Transverse colon (tissue), 4 donors: ENCODE data around the gene SAMM50. TPM values are rescaled to one million over a fixed set of nuclear protein-coding genes. Genes with fewer than 3 reads are reported as not detected.

Experiments
- DNase-seq: peaks from one replicate; pipeline ENCODE4 v3.0.0-alpha.2; 2019
- H3K27ac ChIP-seq, 4 donors: fragments of 200-600 bp; sonication (generic); 2 replicates each; pipeline ENCODE4 v1.5.1; 2016 to 2018; ENCODE audit warnings: inconsistent platforms in 4 of 4
- H3K27me3 ChIP-seq: fragments of 200-600 bp; sonication (generic); 2 replicates; pipeline ENCODE4 v1.5.1; 2017; ENCODE audit warnings: inconsistent platforms
- H3K36me3 ChIP-seq, 4 donors: fragments of 200-600 bp; sonication (generic); 2 replicates each; pipeline ENCODE4 v1.5.1; 2017 to 2019; ENCODE audit warnings: inconsistent platforms in 4 of 4
- H3K4me1 ChIP-seq, 4 donors: fragments of 200-600 bp; sonication (generic); 2 replicates each; pipeline ENCODE4 v1.5.1; 2017 to 2020; ENCODE audit warnings: inconsistent platforms in 4 of 4
- H3K4me3 ChIP-seq, 4 donors: fragments of 200-600 bp; sonication (generic); 1 replicate in 1 of 4; 2 replicates in 3 of 4; pipeline versions ENCODE4 v1.5.1 to v1.6.1; 2017 to 2019; ENCODE audit warnings: inconsistent platforms in 4 of 4
- H3K9me3 ChIP-seq, 2 donors: fragments of 200-600 bp; sonication (generic); 2 replicates each; pipeline ENCODE4 v1.5.1; 2017 to 2019; ENCODE audit warnings: inconsistent platforms in 2 of 2
- CTCF ChIP-seq, 5 experiments: fragments of 200-600 bp in 3 of 5; fragments of 450-650 bp in 2 of 5; sonication (generic) in 3 of 5; IDR thresholded peaks; 1 replicate in 2 of 5; 2 replicates in 3 of 5; pipeline ENCODE4 v1.5.1; 2016 to 2017; ENCODE audit warnings: antibody characterized with exemption in 5 of 5, inconsistent platforms in 3 of 5, mild to moderate bottlenecking in 2 of 5, moderate library complexity in 1 of 5
- EP300 ChIP-seq: sonication (generic); formaldehyde crosslinking; IDR thresholded peaks from one replicate; pipeline ENCODE4 v1.6.1; 2017; ENCODE audit warnings: antibody characterized with exemption, low read depth
- POLR2A ChIP-seq: fragments of 450-650 bp; IDR thresholded peaks from one replicate; pipeline ENCODE4 v1.6.1; 2016; ENCODE audit warnings: antibody characterized with exemption, mild to moderate bottlenecking, moderate library complexity
- POLR2AphosphoS5 ChIP-seq, 3 donors: sonication (generic); formaldehyde crosslinking; IDR thresholded peaks; one replicate each; pipeline ENCODE4 v1.6.1; 2016; ENCODE audit warnings: antibody characterized with exemption in 3 of 3
- WGBS, 2 donors: methylation state at CpG; one replicate each; pipeline ENCODE4 v1.1.5; 2018; ENCODE audit warnings: low coverage in 1 of 2; 5-methylcytosine and 5-hydroxymethylcytosine counted together
- in situ Hi-C, 4 donors: fragments of 200-750 bp; cut with MboI; loops; one replicate each; pipeline versions ENCODE4 v1.15.0 to v1.15.1; 2017; ENCODE audit warnings: low sequenced_read_pairs in 3 of 4, low pct_ligation_motif_present in 1 of 4, low pct_unique_long_range_greater_than_20kb in 1 of 4
- intact Hi-C: fragments of 100-400 bp; cut with DNase I; formaldehyde crosslinking; loops from one replicate; pipeline ENCODE4 v1.15.1; 2023; ENCODE audit warnings: low total_unique reads
- total RNA-seq, 4 donors: library from RNA; depleted of rRNA; stranded (reverse); fragments of >200 nt; gene quantifications; one replicate each; pipeline ENCODE4 v1.1.0, GENCODE V29; 2016

SAMM50 gene
- total RNA-seq, 4 donors from 2014 or later = 9.0 to 82.6 (median 33.3) TPM

GRCh38 chr22:43911351-43911750 is 43.9 kb upstream of the SAMM50 start:
- intact Hi-C loops = no loop called here
- Histone ChIP-seq H3K27me3 (peaks cover 5% of the 10 kb centered on the region), H3K27ac (no peak overlapping the region), H3K4me3 (no peak overlapping the region), H3K36me3 (no peaks in the 10 kb centered on the region), H3K9me3 (no peaks in the 10 kb centered on the region), H3K4me1 (no peaks in the 10 kb centered on the region)
- in situ Hi-C loops = no loop called here
- no peak for DNase-seq
- 9 to 20% methylated on average over 4 of the region's 4 CpGs for WGBS, 2 donors
- TF ChIP-seq EP300 = no peak
- TF ChIP-seq CTCF (IDR thresholded peaks at IDR 0.05) = no peak
- no peak for TF ChIP-seq POLR2AphosphoS5 (IDR thresholded peaks at IDR 0.05)
- TF ChIP-seq POLR2A = no peak

- TF ChIP-seq CTCF (IDR thresholded peaks at IDR 0.05) = no peak
- no peak for TF ChIP-seq POLR2AphosphoS5 (IDR thresholded peaks at IDR 0.05)
- no peak for TF ChIP-seq POLR2A
- Histone ChIP-seq H3K27ac (no peak overlapping the region), H3K9me3 (no peaks in the 10 kb centered on the region), H3K4me1 (no peaks in the 10 kb centered on the region), H3K36me3 (no peaks in the 10 kb centered on the region), H3K27me3 (peaks cover 13% of the 10 kb centered on the region), H3K4me3 (no peak overlapping the region)
- in situ Hi-C loops = no loop called here
- intact Hi-C loops = no loop called here
- 85% methylated on average over 6 of the region's 6 CpGs; no CpG with 5 or more reads in 1 of the 2 donors for WGBS, 2 donors
- DNase-seq = no peak
Observed at GRCh38 chr22:43917521-43917920, 37.7 kb upstream of the SAMM50 start.

GRCh38 chr22:43919106-43919973 is 35.9 kb upstream of the SAMM50 start:
- Histone ChIP-seq H3K4me1 (peaks cover 3 to 12% (median 9%) of the 10 kb centered on the region in 4 donors), H3K27me3 (peaks cover 18% of the 10 kb centered on the region), H3K36me3 (no peaks in the 10 kb centered on the region), H3K9me3 (no peaks in the 10 kb centered on the region), H3K27ac (no peak overlapping the region), H3K4me3 (no peak overlapping the region)
- TF ChIP-seq POLR2AphosphoS5 (IDR thresholded peaks at IDR 0.05) = no peak
- TF ChIP-seq CTCF (IDR thresholded peaks at IDR 0.05) = no peak
- no peak for TF ChIP-seq EP300
- no peak for TF ChIP-seq POLR2A
- WGBS, 2 donors = 75% methylated on average over 16 of the region's 16 CpGs; no CpG with 5 or more reads in 1 of the 2 donors
- intact Hi-C loops (no loop called here), in situ Hi-C loops (no loop called here)
- no peak for DNase-seq

GRCh38 chr22:43921370-43921769 is 33.9 kb upstream of the SAMM50 start:
- Histone ChIP-seq H3K4me1 (peaks cover 3 to 13% (median 10%) of the 10 kb centered on the region in 4 donors), H3K9me3 (no peaks in the 10 kb centered on the region), H3K27ac (no peak overlapping the region), H3K4me3 (no peak overlapping the region), H3K36me3 (no peaks in the 10 kb centered on the region), H3K27me3 (peaks cover 20% of the 10 kb centered on the region)
- in situ Hi-C loops (no loop called here), intact Hi-C loops (no loop called here)
- DNase-seq = no peak
- 63% methylated on average over 4 of the region's 4 CpGs; no CpG with 5 or more reads in 1 of the 2 donors for WGBS, 2 donors
- TF ChIP-seq POLR2A (no peak), CTCF (IDR thresholded peaks at IDR 0.05) (no peak), EP300 (no peak), POLR2AphosphoS5 (IDR thresholded peaks at IDR 0.05) (no peak)
